ENCODE data around the gene U2SURP. TPM values are rescaled to one million over a fixed set of nuclear protein-coding genes. Genes with fewer than 3 reads are reported as not detected.

Gene U2SURP
- total RNA-seq, 1 experiment from 2014 or later = 275 TPM

DNA sequence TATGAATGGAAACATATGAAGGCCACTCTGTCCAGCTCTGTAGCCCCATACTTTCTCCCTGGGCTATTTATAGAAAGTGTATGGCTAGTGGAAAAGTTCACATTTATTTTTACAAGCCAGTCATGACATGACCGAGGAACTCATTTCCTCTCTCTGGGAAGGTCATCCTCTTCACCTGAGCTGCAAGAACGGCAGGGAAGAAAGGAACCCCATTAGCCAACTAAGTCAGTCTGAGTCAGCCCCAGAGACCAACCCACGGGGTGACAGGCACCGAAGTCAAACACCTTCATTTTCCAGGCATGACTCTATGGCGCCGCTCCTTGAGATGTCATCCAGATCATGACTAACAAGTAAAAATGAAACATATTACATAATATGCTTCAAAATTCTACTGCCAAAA lies 42.7 kb upstream of the U2SURP start:
- Mint-ChIP-seq H3K4me1 (ENCODE audit: low read depth, unreplicated experiment) (peaks cover 49% of the 10 kb centered on the region), H3K27ac (ENCODE audit: unreplicated experiment) (peak overlapping the region; percentile 60), H3K27me3 (ENCODE audit: unreplicated experiment) (no peaks in the 10 kb centered on the region), H3K36me3 (ENCODE audit: insufficient read depth, unreplicated experiment) (peaks cover 20% of the 10 kb centered on the region), H3K4me3 (ENCODE audit: low read depth, unreplicated experiment) (no peak overlapping the region), H3K9me3 (ENCODE audit: low read depth, unreplicated experiment) (no peaks in the 10 kb centered on the region)
- peak; percentile 74 for DNase-seq
- BruUV-seq (replicated peaks) = no TSS peak
- CTCF ChIA-PET = interaction anchor here (1.5 kb wide), 1 partner anchor 17 kb away, joined by 5 read pairs; no protein-coding TSS in a partner anchor
- intact Hi-C loops (cut with micrococcal nuclease; ENCODE audit: unreplicated experiment) = loop anchor here (2.0 kb wide), 1 partner anchor 14 kb away; no protein-coding TSS in a partner anchor
- TF ChIP-seq, protein P1, sequence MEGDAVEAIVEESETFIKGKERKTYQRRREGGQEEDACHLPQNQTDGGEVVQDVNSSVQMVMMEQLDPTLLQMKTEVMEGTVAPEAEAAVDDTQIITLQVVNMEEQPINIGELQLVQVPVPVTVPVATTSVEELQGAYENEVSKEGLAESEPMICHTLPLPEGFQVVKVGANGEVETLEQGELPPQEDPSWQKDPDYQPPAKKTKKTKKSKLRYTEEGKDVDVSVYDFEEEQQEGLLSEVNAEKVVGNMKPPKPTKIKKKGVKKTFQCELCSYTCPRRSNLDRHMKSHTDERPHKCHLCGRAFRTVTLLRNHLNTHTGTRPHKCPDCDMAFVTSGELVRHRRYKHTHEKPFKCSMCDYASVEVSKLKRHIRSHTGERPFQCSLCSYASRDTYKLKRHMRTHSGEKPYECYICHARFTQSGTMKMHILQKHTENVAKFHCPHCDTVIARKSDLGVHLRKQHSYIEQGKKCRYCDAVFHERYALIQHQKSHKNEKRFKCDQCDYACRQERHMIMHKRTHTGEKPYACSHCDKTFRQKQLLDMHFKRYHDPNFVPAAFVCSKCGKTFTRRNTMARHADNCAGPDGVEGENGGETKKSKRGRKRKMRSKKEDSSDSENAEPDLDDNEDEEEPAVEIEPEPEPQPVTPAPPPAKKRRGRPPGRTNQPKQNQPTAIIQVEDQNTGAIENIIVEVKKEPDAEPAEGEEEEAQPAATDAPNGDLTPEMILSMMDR (IDR thresholded peaks at IDR 0.05; ENCODE audit: unreplicated experiment) = no peak

DNA sequence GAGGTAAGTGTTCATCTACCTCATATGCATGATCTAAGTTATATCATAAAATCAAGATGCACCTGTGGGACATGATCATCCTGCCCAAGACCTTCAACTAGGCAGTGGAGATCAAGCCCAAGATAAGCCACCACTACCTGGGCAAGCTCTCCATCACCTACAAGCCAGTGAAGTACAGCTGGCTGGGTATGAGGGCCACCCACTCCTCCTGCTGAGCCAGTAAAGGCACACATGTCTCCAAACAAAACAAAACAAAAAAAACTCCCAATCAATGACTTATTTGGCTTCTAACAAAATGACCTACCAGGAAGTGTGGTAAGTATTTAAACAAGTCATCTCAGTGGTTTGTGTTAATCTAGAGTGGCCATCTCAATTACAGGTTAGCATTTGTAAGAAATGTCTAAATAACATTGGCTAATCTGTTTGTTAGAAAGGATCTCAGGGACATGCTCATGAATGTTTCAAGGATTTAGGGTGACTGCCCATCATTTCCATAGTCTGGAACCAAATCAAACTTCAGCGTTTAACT lies 41.0 kb upstream of the U2SURP start:
- CTCF ChIA-PET = interaction anchor here (1.1 to 1.5 kb wide), 3 partner anchors 14 to 63 kb away, joined by 3 to 5 read pairs (median 4); no protein-coding TSS in a partner anchor
- peaks cover 14% of the 10 kb centered on the region for H3K27me3 Mint-ChIP-seq (ENCODE audit: unreplicated experiment)
- BruUV-seq (replicated peaks) = no TSS peak

DNA sequence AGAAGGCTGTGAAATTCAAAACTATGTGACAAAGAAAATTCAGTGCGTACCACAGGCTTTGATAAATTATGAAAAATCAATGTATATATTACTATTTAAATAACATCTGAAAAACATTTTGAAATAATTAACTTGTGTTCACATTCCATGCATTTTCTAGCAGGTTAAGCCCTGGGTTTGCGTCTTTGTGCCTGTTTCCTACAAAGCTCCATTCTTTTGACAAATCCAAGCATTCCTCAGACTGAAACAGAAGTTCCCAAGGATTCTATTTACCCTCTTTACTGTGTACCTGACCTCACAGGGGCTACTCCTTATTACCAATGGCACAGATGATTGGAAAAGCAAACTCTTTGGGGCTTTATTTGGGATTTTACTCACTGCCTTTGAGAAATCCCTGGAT lies 39.8 kb upstream of the U2SURP start:
- Mint-ChIP-seq H3K36me3 (ENCODE audit: insufficient read depth, unreplicated experiment) (peaks cover 28% of the 10 kb centered on the region), H3K27ac (ENCODE audit: unreplicated experiment) (peak overlapping the region; percentile 51), H3K9me3 (ENCODE audit: low read depth, unreplicated experiment) (no peaks in the 10 kb centered on the region), H3K27me3 (ENCODE audit: unreplicated experiment) (peaks cover 14% of the 10 kb centered on the region), H3K4me1 (ENCODE audit: low read depth, unreplicated experiment) (peaks cover 57% of the 10 kb centered on the region), H3K4me3 (ENCODE audit: low read depth, unreplicated experiment) (peak overlapping the region; percentile 86)
- no peak for DNase-seq
- TF ChIP-seq, protein P1 (IDR thresholded peaks at IDR 0.05; ENCODE audit: unreplicated experiment) = no peak
- CTCF ChIA-PET = interaction anchor here (1.1 to 1.6 kb wide), 3 partner anchors 13 to 133 kb away, joined by 3 to 4 read pairs (median 3); no protein-coding TSS in a partner anchor
- intact Hi-C loops (cut with micrococcal nuclease; ENCODE audit: unreplicated experiment) = no loop called here
- TSS peak; percentile 74 for BruUV-seq (replicated peaks)

More for the DNA sequence above, 41.0 kb upstream of the U2SURP start:
- H3K9me3 Mint-ChIP-seq (ENCODE audit: low read depth, unreplicated experiment) = no peaks in the 10 kb centered on the region
- TF ChIP-seq, protein P1 (IDR thresholded peaks at IDR 0.05; ENCODE audit: unreplicated experiment) = no peak
- peaks cover 28% of the 10 kb centered on the region for H3K36me3 Mint-ChIP-seq (ENCODE audit: insufficient read depth, unreplicated experiment)
- intact Hi-C loops (cut with micrococcal nuclease; ENCODE audit: unreplicated experiment) = no loop called here
- H3K4me1 Mint-ChIP-seq (ENCODE audit: low read depth, unreplicated experiment) = peaks cover 57% of the 10 kb centered on the region
- no peak for DNase-seq
- no peak overlapping the region for H3K4me3 Mint-ChIP-seq (ENCODE audit: low read depth, unreplicated experiment)
- no peak overlapping the region for H3K27ac Mint-ChIP-seq (ENCODE audit: unreplicated experiment)

DNA sequence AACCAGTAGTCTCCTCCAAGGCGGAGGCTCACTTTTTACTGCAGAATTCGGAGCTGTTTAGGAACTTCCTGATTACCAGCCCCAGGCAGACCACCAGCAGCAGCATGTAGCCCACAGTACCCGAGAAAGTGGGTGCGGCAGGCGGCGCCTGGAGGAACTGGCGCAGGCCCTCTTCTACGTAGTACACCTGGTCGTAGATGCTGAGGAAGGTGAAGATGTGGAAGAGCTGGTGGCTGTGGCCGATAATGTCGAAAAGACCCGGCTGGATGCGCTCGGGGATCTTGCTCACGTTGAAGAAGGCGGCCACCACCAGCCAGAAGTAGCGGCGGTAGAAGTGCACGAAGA lies 39.2 kb upstream of the U2SURP start:
- CTCF ChIA-PET = interaction anchor here (0.5 to 1.6 kb wide), 3 partner anchors 14 to 133 kb away, joined by 3 to 5 read pairs (median 3); no protein-coding TSS in a partner anchor
- intact Hi-C loops (cut with micrococcal nuclease; ENCODE audit: unreplicated experiment) = no loop called here
- H3K4me3 Mint-ChIP-seq (ENCODE audit: low read depth, unreplicated experiment) = peak overlapping the region; percentile 86
- H3K9me3 Mint-ChIP-seq (ENCODE audit: low read depth, unreplicated experiment) = no peaks in the 10 kb centered on the region
- H3K27ac Mint-ChIP-seq (ENCODE audit: unreplicated experiment) = peak overlapping the region; percentile 25
- TF ChIP-seq, protein P1 (IDR thresholded peaks at IDR 0.05; ENCODE audit: unreplicated experiment) = no peak
- no TSS peak for BruUV-seq (replicated peaks)
- DNase-seq = no peak
- H3K36me3 Mint-ChIP-seq (ENCODE audit: insufficient read depth, unreplicated experiment) = peaks cover 28% of the 10 kb centered on the region
- H3K4me1 Mint-ChIP-seq (ENCODE audit: low read depth, unreplicated experiment) = peaks cover 57% of the 10 kb centered on the region
- H3K27me3 Mint-ChIP-seq (ENCODE audit: unreplicated experiment) = peaks cover 14% of the 10 kb centered on the region

All from Calu3 (cell line).